Pulmonary artery endothelial cell (primary cell): ENCODE results near the gene ANKRD13D. TPM values are rescaled to one million over a fixed set of nuclear protein-coding genes. Genes with fewer than 3 reads are reported as not detected.

ENCODE experiments used
- DNase-seq: peaks from one replicate; pipeline ENCODE4 v3.0.0-alpha.2; 2011; ENCODE audit warnings: low read depth, low spot score
- total RNA-seq: library from RNA; depleted of rRNA; stranded (reverse); fragments of >200 nt; gene quantifications from 2 replicates; pipeline ENCODE4 v1.2.3, GENCODE V29; 2014

Gene ANKRD13D
- total RNA-seq, 1 donor from 2014 or later = 27.0 TPM

DNA sequence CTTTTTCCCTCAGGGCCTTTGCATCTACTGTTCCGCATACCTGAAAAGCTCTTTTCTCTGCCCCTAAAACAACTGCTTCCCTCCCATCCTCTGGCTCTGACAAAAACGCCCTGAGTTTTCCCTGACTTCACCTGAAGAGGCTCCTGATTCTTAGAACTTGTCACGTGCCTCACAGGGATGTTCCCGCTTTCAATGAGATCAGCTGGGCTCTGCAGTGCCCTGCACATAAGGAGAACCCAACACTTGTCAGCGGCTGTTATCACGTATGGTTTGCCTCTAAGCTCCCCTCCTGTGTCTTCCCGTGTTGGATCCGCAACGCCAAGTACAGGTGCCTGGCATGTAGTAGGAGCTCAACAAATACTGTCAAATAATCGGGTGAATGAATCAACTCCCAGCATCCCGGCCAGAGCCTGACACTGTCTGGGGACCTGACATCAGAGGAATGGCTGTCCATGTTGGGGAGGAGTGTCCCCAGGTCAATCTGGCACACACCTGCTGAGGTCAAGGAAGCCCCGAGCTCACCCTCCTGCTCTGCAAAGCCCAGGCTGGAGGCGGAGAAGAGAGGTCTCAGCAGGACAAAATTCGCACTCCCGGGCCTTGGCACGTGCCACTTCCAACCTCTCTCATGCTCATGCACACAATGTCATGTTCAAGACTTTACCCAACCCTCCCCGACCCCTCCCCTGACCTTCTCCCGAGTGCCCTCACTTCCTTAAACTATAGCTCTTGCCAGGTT lies 27.0 kb upstream of the ANKRD13D start:
- no peak for DNase-seq

GRCh38 chr11:67262731-67263675 lies 26.1 kb upstream of the ANKRD13D start:
- DNase-seq = peak; percentile 36

DNA sequence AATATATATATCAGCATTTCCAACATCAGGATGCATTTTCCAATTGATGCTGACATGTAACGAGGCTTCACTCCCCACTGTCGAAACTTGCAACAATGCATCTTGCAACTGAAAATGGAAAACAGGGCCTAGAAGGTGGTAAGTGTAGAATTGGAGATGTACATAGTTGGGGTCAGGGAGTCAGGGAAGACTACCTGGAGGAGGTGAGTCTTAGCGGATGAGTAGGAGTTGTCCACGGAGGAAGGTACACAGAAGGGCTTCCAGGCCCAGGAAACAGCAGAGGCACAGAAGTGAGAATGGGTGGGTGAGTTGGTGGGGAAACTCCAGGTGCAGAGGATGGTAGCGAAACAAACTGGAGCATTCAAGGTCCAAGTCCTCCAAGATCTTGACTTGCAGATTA lies 24.8 kb upstream of the ANKRD13D start:
- DNase-seq = no peak

GRCh38 chr11:67264877-67265632 lies 24.0 kb upstream of the ANKRD13D start:
- no peak for DNase-seq

DNA sequence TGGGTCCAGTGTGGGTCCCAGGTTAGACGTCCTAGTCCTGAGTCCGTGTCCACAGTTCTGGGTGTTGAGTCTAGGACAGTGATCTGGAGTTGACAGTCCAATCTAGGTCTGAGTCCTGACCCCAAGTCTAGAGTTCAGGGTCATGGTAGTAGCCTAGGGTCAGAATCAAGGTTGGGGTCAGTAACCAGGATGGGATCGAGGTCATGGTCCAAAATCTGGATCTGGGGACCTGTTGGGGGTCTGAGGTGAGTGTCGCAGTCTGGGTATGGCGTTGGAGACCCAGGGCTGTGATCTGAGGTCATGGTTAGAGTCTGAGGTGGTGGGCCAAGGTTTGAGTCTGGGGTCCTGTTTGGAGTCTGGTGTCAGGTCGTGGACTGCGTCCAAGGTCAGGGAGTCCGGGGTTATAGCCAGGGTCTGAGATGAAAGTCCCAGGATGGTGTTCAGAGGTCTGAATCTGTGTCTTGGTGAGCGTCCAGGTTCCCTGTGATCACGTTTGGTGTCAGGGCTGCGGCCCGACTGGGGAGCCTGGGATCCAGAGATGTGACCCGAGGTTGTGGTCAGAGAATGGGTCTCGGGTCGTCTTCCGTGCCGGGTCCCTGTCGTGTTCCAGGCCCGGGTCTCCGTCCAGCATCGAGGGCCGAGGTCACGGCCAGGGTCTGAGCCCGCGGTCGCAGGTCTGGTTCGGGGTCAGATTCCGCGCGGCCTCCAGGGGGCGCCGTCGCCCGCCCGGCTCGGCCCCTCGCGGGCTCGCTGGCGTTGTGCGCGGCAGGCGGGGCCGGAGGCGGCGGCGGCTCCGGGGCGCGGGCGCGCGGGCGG lies 23.3 kb upstream of the ANKRD13D start:
- no peak for DNase-seq

- DNase-seq = no peak
Measured at GRCh38 chr11:67266449-67267187, 22.5 kb upstream of the ANKRD13D start, which contains the start of gene GRK2. TSS of gene GRK2 (plus strand) at chr11:67266473. CDS start at chr11:67266700, 227 bp downstream.

GRCh38 chr11:67267188-67268080 lies 21.7 kb upstream of the ANKRD13D start:
- DNase-seq = no peak

DNA sequence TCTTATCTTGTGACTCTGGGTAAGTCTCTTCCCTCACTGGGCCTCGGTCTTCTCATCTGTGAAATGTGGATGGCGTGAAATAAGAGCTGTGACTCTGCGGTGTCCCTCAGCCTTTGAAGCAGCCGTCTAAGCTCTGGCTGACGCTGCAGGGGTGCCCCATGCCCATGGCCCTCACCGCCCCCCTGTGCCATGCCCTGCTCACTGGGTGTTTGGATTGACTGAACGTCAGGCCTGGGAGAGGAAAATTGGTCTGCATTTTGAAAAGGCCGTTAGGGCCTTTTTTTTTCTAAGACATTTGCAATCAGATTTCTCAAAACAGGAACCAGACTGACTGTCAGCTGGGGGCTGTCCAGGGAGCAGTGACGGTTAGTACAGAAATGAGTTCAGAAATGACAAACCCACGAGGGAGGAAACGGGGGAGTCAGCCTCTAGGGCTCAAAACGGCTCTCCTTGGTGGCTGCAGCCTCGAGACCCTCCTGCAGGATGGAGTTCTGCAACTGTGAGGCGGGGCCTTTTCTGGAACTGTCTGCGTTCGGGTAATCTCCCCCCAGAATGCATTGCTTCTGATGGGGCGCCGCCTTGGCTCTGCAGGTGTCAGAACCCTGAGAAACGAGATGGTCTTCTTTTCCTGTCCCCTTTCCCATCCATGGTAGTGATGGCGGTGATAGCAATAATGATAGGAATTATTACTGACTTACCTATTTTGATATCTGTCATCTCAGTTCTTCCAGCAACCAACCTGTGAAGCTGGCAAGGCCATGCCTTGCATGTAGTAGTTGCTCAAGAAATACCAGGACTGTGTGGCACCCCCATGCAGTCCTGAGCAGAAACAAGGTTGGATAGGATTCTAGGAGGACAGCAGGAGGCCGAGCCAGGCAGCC lies 20.8 kb upstream of the ANKRD13D start:
- DNase-seq = no peak

DNA sequence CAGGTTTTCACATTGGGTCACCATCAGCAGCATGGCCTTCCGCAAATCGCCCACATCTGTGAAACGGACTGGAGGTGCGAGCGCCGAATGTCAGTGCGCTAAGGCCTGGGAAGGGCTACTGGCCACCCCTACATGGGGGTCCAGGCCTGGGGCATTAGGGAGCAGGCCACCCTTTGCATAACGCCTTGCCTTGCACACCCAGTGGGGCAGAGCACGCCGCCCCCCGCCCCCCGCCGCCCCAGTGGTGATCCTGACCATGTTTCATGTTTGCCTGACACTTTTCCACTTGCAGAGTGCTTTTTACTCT lies 20.2 kb upstream of the ANKRD13D start:
- no peak for DNase-seq

GRCh38 chr11:67269401-67270255 lies 19.5 kb upstream of the ANKRD13D start:
- no peak for DNase-seq

DNA sequence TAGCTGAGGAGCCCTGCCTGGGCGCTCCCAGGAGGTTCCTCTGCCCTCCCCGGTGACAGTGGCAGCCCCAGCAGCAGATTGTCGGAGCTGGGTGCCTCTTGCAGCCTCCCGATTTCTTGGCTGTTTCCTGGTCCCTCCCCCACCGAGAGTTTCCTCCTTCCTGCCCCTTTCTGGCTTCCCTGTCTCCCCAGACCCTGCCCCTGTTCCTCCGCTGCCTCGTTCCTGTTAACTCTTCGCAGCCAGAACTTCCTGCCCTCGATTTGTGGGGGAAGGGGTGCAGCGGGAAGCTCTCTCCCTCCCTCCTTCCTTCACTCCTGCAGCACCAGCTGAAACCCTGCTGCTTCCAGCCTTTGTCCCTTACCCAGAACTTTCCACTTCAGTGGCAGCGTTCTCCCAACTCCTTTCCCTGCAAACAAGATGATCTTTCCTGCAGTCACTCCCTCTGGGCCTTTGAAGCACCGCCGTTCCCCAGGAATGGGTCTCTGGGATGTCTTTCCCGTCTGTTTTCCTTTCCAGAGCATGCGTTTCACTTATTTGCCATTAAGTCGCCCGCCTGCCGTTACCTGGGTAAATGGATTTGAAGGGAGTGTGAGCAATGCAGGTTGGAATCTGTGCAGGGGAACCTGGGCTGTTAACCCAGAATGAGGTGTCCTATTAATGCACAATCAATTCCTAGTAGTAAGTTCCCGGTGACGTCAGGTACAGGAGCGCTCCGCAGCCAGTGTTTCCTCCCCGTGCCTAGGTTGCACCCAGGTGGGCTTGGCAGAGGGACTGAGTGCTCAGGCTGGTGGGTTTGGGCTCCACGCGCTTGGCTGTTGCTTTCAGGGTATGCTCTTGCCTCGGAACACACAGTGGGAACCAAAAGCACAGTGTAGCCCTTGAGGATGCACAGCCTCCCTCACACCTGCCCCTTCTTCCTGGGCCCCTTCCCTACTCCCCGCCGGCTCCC lies 18.6 kb upstream of the ANKRD13D start:
- no peak for DNase-seq

DNA sequence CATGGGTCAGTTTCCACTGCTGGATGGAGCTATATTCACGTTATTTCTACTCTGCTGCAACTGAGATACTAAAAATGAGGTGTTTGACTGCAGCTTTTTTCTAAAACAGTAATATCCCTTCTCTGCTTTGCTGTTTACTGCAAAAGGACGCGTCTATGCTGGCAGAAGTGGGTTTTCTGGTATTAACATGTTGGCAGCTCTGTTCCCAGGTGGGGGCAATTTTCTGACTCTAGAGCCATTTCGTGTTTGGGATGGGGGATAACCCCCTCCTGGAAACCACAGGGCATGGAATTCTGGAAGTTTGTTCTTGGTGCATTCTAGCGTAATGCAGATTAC lies 17.9 kb upstream of the ANKRD13D start:
- no peak for DNase-seq

GRCh38 chr11:67271541-67272284 lies 17.4 kb upstream of the ANKRD13D start:
- no peak for DNase-seq

GRCh38 chr11:67272327-67273259 lies 16.5 kb upstream of the ANKRD13D start:
- DNase-seq = no peak
